Choroid plexus epithelial cell (primary cell): Measurements from ENCODE around the gene TTC29.
"Not testable (repeated sequence)": the region's sequence is repeated elsewhere in the genome, so short reads cannot be mapped to it uniquely, and the experiment has no call there.

Source experiments
- DNase-seq: peaks from one replicate; pipeline ENCODE4 v3.0.0-alpha.2; 2010; ENCODE audit warnings: low read depth
- H3K4me3 ChIP-seq: 2 replicates; pipeline ENCODE4 v1.5.1; 2011; ENCODE audit warnings: low read depth, mild to moderate bottlenecking, control low read depth, low read length, moderate library complexity
- CTCF ChIP-seq: conservative IDR thresholded peaks from 2 replicates; pipeline ENCODE4 v1.5.1; 2011; ENCODE audit warnings: low read depth, mild to moderate bottlenecking, control low read depth, inconsistent platforms, low read length, moderate library complexity

TTC29 gene

GRCh38 chr4:146762016-146762415 lies 183.6 kb downstream of the TTC29 start:
- no peak for TF ChIP-seq CTCF
- DNase-seq = no peak
- H3K4me3 ChIP-seq = no peak overlapping the region

- no peak for TF ChIP-seq CTCF
- no peak for DNase-seq
- H3K4me3 ChIP-seq = no peak overlapping the region
Measured at GRCh38 chr4:146742416-146742815, 203.2 kb downstream of the TTC29 start.

- no peak overlapping the region for H3K4me3 ChIP-seq
- no peak for DNase-seq
- no peak for TF ChIP-seq CTCF
Measured at GRCh38 chr4:146739182-146739581, 206.5 kb downstream of the TTC29 start.

GRCh38 chr4:146723519-146723918 lies 222.1 kb downstream of the TTC29 start:
- DNase-seq = not testable (repeated sequence)

GRCh38 chr4:146709956-146710355 lies 235.7 kb downstream of the TTC29 start:
- no peak for DNase-seq

More at GRCh38 chr4:146723519-146723918, 222.1 kb downstream of the TTC29 start:
- H3K4me3 ChIP-seq = not testable (repeated sequence)

GRCh38 chr4:146699910-146700309 lies 245.8 kb downstream of the TTC29 start:
- no peak overlapping the region for H3K4me3 ChIP-seq
- TF ChIP-seq CTCF = no peak
- DNase-seq = no peak

More at GRCh38 chr4:146709956-146710355, 235.7 kb downstream of the TTC29 start:
- no peak for TF ChIP-seq CTCF
- no peak overlapping the region for H3K4me3 ChIP-seq

- no peak for DNase-seq
- no peak overlapping the region for H3K4me3 ChIP-seq
- TF ChIP-seq CTCF = no peak
Measured at GRCh38 chr4:146674829-146675570, 270.7 kb downstream of the TTC29 start.

GRCh38 chr4:146663968-146664311 lies 281.7 kb downstream of the TTC29 start:
- H3K4me3 ChIP-seq, DNase-seq: not testable (repeated sequence)
